Prostate gland (tissue), 2 donors: ENCODE results near the gene MCC.

Source experiments
- CTCF ChIP-seq, 4 experiments: fragments of 200-600 bp in 2 of 4; fragments of 450-650 bp in 2 of 4; sonication (generic) in 2 of 4; IDR thresholded peaks; 1 replicate in 3 of 4; 2 replicates in 1 of 4; pipeline ENCODE4 v1.5.1; 2016 to 2019; ENCODE audit warnings: antibody characterized with exemption in 4 of 4, mild to moderate bottlenecking in 2 of 4, moderate library complexity in 2 of 4
- POLR2A ChIP-seq: fragments of 450-650 bp; IDR thresholded peaks from one replicate; pipeline ENCODE4 v1.6.1; 2016; ENCODE audit warnings: antibody characterized with exemption, mild to moderate bottlenecking
- POLR2AphosphoS5 ChIP-seq: sonication (generic); formaldehyde crosslinking; IDR thresholded peaks from one replicate; pipeline ENCODE4 v1.6.1; 2017; ENCODE audit warnings: antibody characterized with exemption

GRCh38 chr5:113058269-113058668 is 430.0 kb downstream of the MCC start:
- TF ChIP-seq POLR2A: no peak
- TF ChIP-seq CTCF (IDR thresholded peaks at IDR 0.05): no peak
- no peak for TF ChIP-seq POLR2AphosphoS5
